HEK293T (cell line): ENCODE measurements around the gene ANKS1B.

ENCODE experiments used
- ELF4 ChIP-seq: fragments of 450-650 bp; IDR thresholded peaks from 2 replicates; pipeline ENCODE4 v1.6.1; 2017; ENCODE audit warnings: antibody characterized with exemption
- FOXK2 ChIP-seq: fragments of 450-650 bp; IDR thresholded peaks from 2 replicates; pipeline ENCODE4 v1.6.1; 2016; ENCODE audit warnings: mild to moderate bottlenecking
- FOXM1 ChIP-seq: fragments of 450-650 bp; IDR thresholded peaks from 2 replicates; pipeline ENCODE4 v1.6.1; 2017; ENCODE audit warnings: mild to moderate bottlenecking, borderline replicate concordance
- HDGF ChIP-seq: fragments of 450-650 bp; IDR thresholded peaks from 2 replicates; pipeline ENCODE4 v1.6.1; 2017; ENCODE audit warnings: antibody characterized with exemption, borderline replicate concordance
- NFRKB ChIP-seq: fragments of 450-650 bp; IDR thresholded peaks from 2 replicates; pipeline ENCODE4 v1.6.1; 2016; ENCODE audit warnings: mild to moderate bottlenecking, moderate library complexity
- PKNOX1 ChIP-seq: fragments of 450-650 bp; IDR thresholded peaks from 2 replicates; pipeline ENCODE4 v1.6.1; 2016
- SP1 ChIP-seq: fragments of 450-650 bp; IDR thresholded peaks from 2 replicates; pipeline ENCODE4 v1.6.1; 2017
- SUZ12 ChIP-seq: fragments of 450-650 bp; IDR thresholded peaks from 2 replicates; pipeline ENCODE4 v1.6.1; 2016; ENCODE audit warnings: mild to moderate bottlenecking
- TARDBP ChIP-seq: fragments of 450-650 bp; IDR thresholded peaks from 2 replicates; pipeline ENCODE4 v1.6.1; 2016

GRCh38 chr12:99137124-99137855 lies 847.4 kb downstream of the ANKS1B start:
- no peak for TF ChIP-seq SUZ12
- no peak for TF ChIP-seq SP1
- TF ChIP-seq TARDBP = no peak
- no peak for TF ChIP-seq NFRKB
- no peak for TF ChIP-seq PKNOX1
- TF ChIP-seq ELF4 = no peak
- TF ChIP-seq FOXM1 = no peak
- no peak for TF ChIP-seq FOXK2
- no peak for TF ChIP-seq HDGF
